OCI-LY1 (cell line): ENCODE data around the gene AK3.

Experiments
- H2AFZ ChIP-seq: fragments of 200-600 bp; sonication (generic), shearing (Covaris generic); 2 replicates; pipeline ENCODE4 v1.6.0; 2014; ENCODE audit warnings: antibody characterized with exemption, mild to moderate bottlenecking, low read length
- H3F3A ChIP-seq: fragments of 200-600 bp; sonication (generic), shearing (Covaris generic); 2 replicates; pipeline ENCODE4 v1.6.0; 2014; ENCODE audit warnings: mild to moderate bottlenecking, antibody characterized with exemption, low read length, moderate library complexity; ENCODE audit not compliant: insufficient read depth
- H3K27ac ChIP-seq: fragments of 200-600 bp; sonication (generic); 2 replicates; pipeline ENCODE4 v1.5.1; 2014; ENCODE audit warnings: low read length, mixed run types, mild to moderate bottlenecking, low read depth; ENCODE audit not compliant: poor library complexity, severe bottlenecking
- H3K27me3 ChIP-seq: fragments of 200-600 bp; sonication (generic); 2 replicates; pipeline ENCODE4 v1.6.0; 2014; ENCODE audit warnings: antibody characterized with exemption, mild to moderate bottlenecking, low read length, moderate library complexity; ENCODE audit not compliant: insufficient read depth
- H3K36me3 ChIP-seq: fragments of 200-600 bp; sonication (generic); 2 replicates; pipeline ENCODE4 v1.6.1; 2014; ENCODE audit warnings: mild to moderate bottlenecking, antibody characterized with exemption, low read length, moderate library complexity, mixed read lengths; ENCODE audit not compliant: insufficient read depth
- H3K4me1 ChIP-seq: fragments of 200-600 bp; sonication (generic); 2 replicates; pipeline ENCODE4 v1.5.1; 2014; ENCODE audit warnings: mild to moderate bottlenecking, low read length, moderate library complexity; ENCODE audit not compliant: insufficient read depth, severe bottlenecking
- H3K4me2 ChIP-seq: fragments of 200-600 bp; sonication (generic), shearing (Covaris generic); 2 replicates; pipeline ENCODE4 v1.6.1; 2014; ENCODE audit warnings: low read length
- H3K4me3 ChIP-seq: fragments of 200-600 bp; sonication (generic); 2 replicates; pipeline ENCODE4 v1.5.1; 2014; ENCODE audit warnings: low read length, low read depth, mild to moderate bottlenecking, mixed read lengths; ENCODE audit not compliant: poor library complexity, severe bottlenecking
- H3K79me2 ChIP-seq: fragments of 200-600 bp; shearing (Covaris generic); 2 replicates; pipeline ENCODE4 v1.6.1; 2016; ENCODE audit warnings: mixed run types, low read length, mixed read lengths; ENCODE audit not compliant: insufficient read depth
- H3K9ac ChIP-seq: fragments of 200-600 bp; sonication (generic), shearing (Covaris generic); 2 replicates; pipeline ENCODE4 v1.6.1; 2014; ENCODE audit warnings: mild to moderate bottlenecking, low read length, mixed read lengths
- H3K9me2 ChIP-seq: fragments of 200-600 bp; sonication (generic), shearing (Covaris generic); 2 replicates; pipeline ENCODE4 v1.6.1; 2014; ENCODE audit warnings: low read depth, mild to moderate bottlenecking, low read length, mixed read lengths
- H3K9me3 ChIP-seq: fragments of 200-600 bp; shearing (Covaris generic); 2 replicates; pipeline ENCODE4 v1.6.1; 2014; ENCODE audit warnings: low read length, mixed read lengths
- H4K20me1 ChIP-seq: fragments of 200-600 bp; sonication (generic), shearing (Covaris generic); 2 replicates; pipeline ENCODE4 v1.6.0; 2016; ENCODE audit warnings: mild to moderate bottlenecking, low read length; ENCODE audit not compliant: insufficient read depth
- CTCF ChIP-seq: fragments of 200-600 bp; sonication (generic), shearing (Covaris generic); IDR thresholded peaks from 2 replicates; pipeline ENCODE4 v1.5.1; 2017; ENCODE audit warnings: mild to moderate bottlenecking, antibody characterized with exemption, low read length, moderate library complexity, mixed read lengths
- EZH2 ChIP-seq: fragments of 200-600 bp; sonication (generic), shearing (Covaris generic); IDR thresholded peaks from 2 replicates; pipeline ENCODE4 v1.8.0; 2017; ENCODE audit warnings: borderline replicate concordance, mixed run types, mild to moderate bottlenecking, antibody characterized with exemption, low read length, moderate library complexity, mixed read lengths

The AK3 gene

GRCh38 chr9:4689021-4689420, 52.0 kb downstream of the AK3 start:
- H2AFZ ChIP-seq = no peak overlapping the region
- H3K9me3 ChIP-seq = no peaks in the 10 kb centered on the region
- H3K9me2 ChIP-seq = no peaks in the 10 kb centered on the region
- H3K9ac ChIP-seq = no peak overlapping the region
- no peaks in the 10 kb centered on the region for H4K20me1 ChIP-seq
- H3K4me1 ChIP-seq = no peaks in the 10 kb centered on the region
- H3K27me3 ChIP-seq = no peaks in the 10 kb centered on the region
- no peak overlapping the region for H3K4me2 ChIP-seq
- H3K36me3 ChIP-seq = peaks cover 62% of the 10 kb centered on the region
- TF ChIP-seq CTCF (no peak), EZH2 (no peak)
- 0 out of 2 replicates have a peak, but pooled peaks cover 3% of the 10 kb centered on the region for H3K79me2 ChIP-seq
- 0 out of 2 replicates have a peak, but pooled peaks cover 3% of the 10 kb centered on the region for H3F3A ChIP-seq
- H3K27ac ChIP-seq = no peak overlapping the region
- H3K4me3 ChIP-seq = no peak overlapping the region

GRCh38 chr9:4686584-4686983, 54.4 kb downstream of the AK3 start:
- TF ChIP-seq EZH2 = no peak
- no peak for TF ChIP-seq CTCF
- peaks cover 57% of the 10 kb centered on the region for H3K36me3 ChIP-seq
- H3K9ac ChIP-seq = no peak overlapping the region

GRCh38 chr9:4686112-4686511, 54.9 kb downstream of the AK3 start:
- Histone ChIP-seq H2AFZ (no peak overlapping the region), H3K36me3 (peaks cover 53% of the 10 kb centered on the region), H3K9me3 (no peaks in the 10 kb centered on the region), H4K20me1 (no peaks in the 10 kb centered on the region), H3K79me2 (peaks cover 12% of the 10 kb centered on the region), H3K4me1 (peaks cover 5% of the 10 kb centered on the region), H3K9ac (no peak overlapping the region), H3K4me2 (no peak overlapping the region), H3K27ac (no peak overlapping the region), H3F3A (0 out of 2 replicates have a peak, but pooled peaks cover 3% of the 10 kb centered on the region), H3K9me2 (no peaks in the 10 kb centered on the region), H3K27me3 (no peaks in the 10 kb centered on the region), H3K4me3 (no peak overlapping the region)
- TF ChIP-seq EZH2 (no peak), CTCF (no peak)

More at GRCh38 chr9:4686584-4686983, 54.4 kb downstream of the AK3 start:
- Histone ChIP-seq H3K4me3 (no peak overlapping the region), H3K27ac (no peak overlapping the region), H3K4me1 (no peaks in the 10 kb centered on the region), H2AFZ (no peak overlapping the region), H3K9me3 (no peaks in the 10 kb centered on the region), H4K20me1 (no peaks in the 10 kb centered on the region), H3K27me3 (no peaks in the 10 kb centered on the region), H3K79me2 (peaks cover 7% of the 10 kb centered on the region), H3K9me2 (no peaks in the 10 kb centered on the region), H3K4me2 (no peak overlapping the region), H3F3A (0 out of 2 replicates have a peak, but pooled peaks cover 3% of the 10 kb centered on the region)
